Thyroid gland (tissue), 4 donors: Measurements from ENCODE around the gene SEMA3A. TPM values are rescaled to one million over a fixed set of nuclear protein-coding genes. Genes with fewer than 3 reads are reported as not detected.

ENCODE experiments used
- DNase-seq, 2 donors: peaks; one replicate each; pipeline ENCODE4 v3.0.0-alpha.2; 2019
- H3K27ac ChIP-seq, 3 donors: fragments of 200-600 bp; sonication (generic); 1 replicate in 2 of 3; 2 replicates in 1 of 3; pipeline ENCODE4 v1.5.1; 2016 to 2019; ENCODE audit warnings: mild to moderate bottlenecking in 1 of 3, moderate library complexity in 1 of 3
- H3K27me3 ChIP-seq: fragments of 200-600 bp; sonication (generic); one replicate; pipeline ENCODE4 v1.5.1; 2019
- H3K36me3 ChIP-seq, 2 donors: fragments of 200-600 bp; sonication (generic); one replicate each; pipeline ENCODE4 v1.5.1; 2016 to 2019
- H3K4me1 ChIP-seq, 2 donors: fragments of 200-600 bp; sonication (generic); one replicate each; pipeline ENCODE4 v1.5.1; 2017 to 2019
- H3K4me3 ChIP-seq, 3 donors: fragments of 200-600 bp; sonication (generic); replicated peaks in 1 of 3; 1 replicate in 2 of 3; 2 replicates in 1 of 3; pipeline ENCODE4 v1.5.1; 2016; ENCODE audit warnings: mild to moderate bottlenecking in 1 of 3
- H3K9me3 ChIP-seq: fragments of 200-600 bp; sonication (generic); one replicate; pipeline ENCODE4 v1.5.1; 2017
- POLR2A ChIP-seq, 2 donors: fragments of 450-650 bp; IDR thresholded peaks; one replicate each; pipeline ENCODE4 v1.6.1; 2017; ENCODE audit warnings: antibody characterized with exemption in 2 of 2, mild to moderate bottlenecking in 2 of 2, moderate library complexity in 1 of 2
- WGBS, 2 donors: methylation state at CpG; one replicate each; pipeline ENCODE4 v1.1.5; 2017; 5-methylcytosine and 5-hydroxymethylcytosine counted together
- intact Hi-C: fragments of 100-400 bp; cut with DNase I; formaldehyde crosslinking; loops from one replicate; pipeline ENCODE4 v1.15.1; 2023
- total RNA-seq, 4 donors: library from RNA; depleted of rRNA; stranded (reverse); fragments of >200 nt; gene quantifications; one replicate each; pipeline ENCODE4 v1.2.3, GENCODE V29; 2016
- TF ChIP-seq, protein P1 (sequence below), 6 experiments: fragments of 200-600 bp in 3 of 6; fragments of 450-650 bp in 3 of 6; sonication (generic) in 3 of 6; IDR thresholded peaks; one replicate each; pipeline ENCODE4 v1.5.1; 2016 to 2019; ENCODE audit warnings: antibody characterized with exemption in 6 of 6, mild to moderate bottlenecking in 2 of 6, inconsistent platforms in 1 of 6, moderate library complexity in 1 of 6

The SEMA3A gene
- total RNA-seq, 4 donors from 2014 or later = 6.5 to 18.0 (median 13.0) TPM

DNA sequence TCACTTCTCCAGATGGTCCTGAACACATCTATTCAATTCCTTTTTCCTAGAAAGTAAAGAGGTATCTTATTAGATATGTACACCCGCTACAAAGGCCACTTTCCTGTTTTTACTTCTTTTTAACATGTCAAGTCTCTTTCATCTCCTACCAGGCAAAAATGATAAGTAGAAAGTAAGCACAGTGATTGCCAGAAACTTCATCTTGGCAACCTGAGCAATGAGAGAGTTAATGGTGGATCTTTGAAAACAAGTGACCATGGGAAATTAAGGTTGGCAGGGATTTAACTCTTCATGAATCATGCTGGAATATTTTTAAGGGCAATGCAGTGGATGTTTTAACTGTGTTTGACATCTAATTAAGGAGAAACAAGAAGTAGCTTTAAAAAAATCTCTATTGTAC, 2.7 kb downstream of the SEMA3A start:
- 82 to 84% methylated on average over 1 of the region's 1 CpG for WGBS, 2 donors
- no peak for DNase-seq
- Histone ChIP-seq H3K4me1 (no peaks in the 10 kb centered on the region), H3K4me3 (peak overlapping the region in 1 of 3 donors; percentile 10), H3K36me3 (no peaks in the 10 kb centered on the region), H3K9me3 (no peaks in the 10 kb centered on the region), H3K27me3 (no peaks in the 10 kb centered on the region), H3K27ac (no peak overlapping the region)
- intact Hi-C loops = no loop called here
- TF ChIP-seq, protein P1, sequence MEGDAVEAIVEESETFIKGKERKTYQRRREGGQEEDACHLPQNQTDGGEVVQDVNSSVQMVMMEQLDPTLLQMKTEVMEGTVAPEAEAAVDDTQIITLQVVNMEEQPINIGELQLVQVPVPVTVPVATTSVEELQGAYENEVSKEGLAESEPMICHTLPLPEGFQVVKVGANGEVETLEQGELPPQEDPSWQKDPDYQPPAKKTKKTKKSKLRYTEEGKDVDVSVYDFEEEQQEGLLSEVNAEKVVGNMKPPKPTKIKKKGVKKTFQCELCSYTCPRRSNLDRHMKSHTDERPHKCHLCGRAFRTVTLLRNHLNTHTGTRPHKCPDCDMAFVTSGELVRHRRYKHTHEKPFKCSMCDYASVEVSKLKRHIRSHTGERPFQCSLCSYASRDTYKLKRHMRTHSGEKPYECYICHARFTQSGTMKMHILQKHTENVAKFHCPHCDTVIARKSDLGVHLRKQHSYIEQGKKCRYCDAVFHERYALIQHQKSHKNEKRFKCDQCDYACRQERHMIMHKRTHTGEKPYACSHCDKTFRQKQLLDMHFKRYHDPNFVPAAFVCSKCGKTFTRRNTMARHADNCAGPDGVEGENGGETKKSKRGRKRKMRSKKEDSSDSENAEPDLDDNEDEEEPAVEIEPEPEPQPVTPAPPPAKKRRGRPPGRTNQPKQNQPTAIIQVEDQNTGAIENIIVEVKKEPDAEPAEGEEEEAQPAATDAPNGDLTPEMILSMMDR (IDR thresholded peaks at IDR 0.05) = no peak
- TF ChIP-seq POLR2A (IDR thresholded peaks at IDR 0.05) = no peak

DNA sequence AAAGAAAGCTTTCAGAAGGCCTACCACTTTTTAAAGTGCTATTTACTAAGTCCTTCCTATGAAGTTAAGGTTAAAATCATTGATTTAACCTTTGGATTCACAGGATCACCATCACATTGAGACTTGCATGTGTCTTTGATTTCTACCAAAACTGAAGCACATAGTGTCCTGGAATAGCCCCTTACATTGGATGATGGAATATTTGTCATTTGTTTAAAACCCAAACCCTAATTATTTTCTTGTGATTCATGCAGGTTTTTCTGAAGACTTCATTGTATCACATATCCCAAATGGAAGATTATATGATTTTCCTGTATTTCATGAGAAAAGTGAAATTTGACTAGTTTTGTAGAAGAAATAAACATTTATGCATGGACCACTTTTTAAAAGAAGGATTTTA, 3.3 kb downstream of the SEMA3A start:
- Histone ChIP-seq H3K27me3 (no peaks in the 10 kb centered on the region), H3K27ac (no peak overlapping the region), H3K4me1 (no peaks in the 10 kb centered on the region), H3K9me3 (no peaks in the 10 kb centered on the region), H3K36me3 (no peaks in the 10 kb centered on the region), H3K4me3 (no peak overlapping the region)
- TF ChIP-seq POLR2A (IDR thresholded peaks at IDR 0.05) = no peak
- TF ChIP-seq, protein P1 (IDR thresholded peaks at IDR 0.05) = no peak
- intact Hi-C loops = no loop called here
- no peak for DNase-seq

DNA sequence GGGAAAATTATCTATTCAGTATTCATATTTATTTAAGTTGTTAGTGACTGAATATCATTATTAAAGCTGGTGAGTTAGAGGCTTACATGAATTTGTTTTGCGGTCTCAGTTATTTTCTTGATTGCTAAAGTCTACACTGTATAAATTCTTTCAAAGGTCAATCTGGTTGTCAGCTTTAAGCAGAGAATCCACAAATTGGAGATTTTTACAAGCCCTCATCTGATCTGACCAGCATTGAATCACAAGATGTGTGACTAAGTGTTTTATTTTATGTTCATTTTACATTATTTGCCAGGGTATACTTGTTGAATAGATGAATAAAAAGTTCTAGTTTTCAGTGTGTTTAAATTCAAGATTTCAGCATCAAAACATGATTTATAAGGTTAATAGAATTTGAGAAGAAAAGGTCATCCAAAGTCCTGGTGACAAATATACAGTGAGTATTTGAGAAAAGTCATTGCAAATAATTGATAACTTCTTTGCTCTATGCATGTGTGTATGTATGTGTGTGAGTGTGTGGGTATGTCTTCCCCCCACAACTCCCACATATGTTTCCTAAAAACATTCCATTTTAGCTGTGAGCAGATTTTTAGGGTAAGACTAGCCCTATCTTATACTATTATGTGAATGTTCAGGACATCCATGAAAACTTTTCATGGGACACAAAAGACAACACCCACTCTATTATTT, 4.4 kb downstream of the SEMA3A start:
- WGBS, 2 donors = 90% methylated on average over 1 of the region's 1 CpG
- Histone ChIP-seq H3K27ac (no peak overlapping the region), H3K4me1 (no peaks in the 10 kb centered on the region), H3K4me3 (no peak overlapping the region), H3K36me3 (no peaks in the 10 kb centered on the region), H3K9me3 (no peaks in the 10 kb centered on the region), H3K27me3 (no peaks in the 10 kb centered on the region)
- no peak for DNase-seq
- TF ChIP-seq, protein P1 (IDR thresholded peaks at IDR 0.05) = no peak
- TF ChIP-seq POLR2A (IDR thresholded peaks at IDR 0.05) = no peak
- intact Hi-C loops = no loop called here

DNA sequence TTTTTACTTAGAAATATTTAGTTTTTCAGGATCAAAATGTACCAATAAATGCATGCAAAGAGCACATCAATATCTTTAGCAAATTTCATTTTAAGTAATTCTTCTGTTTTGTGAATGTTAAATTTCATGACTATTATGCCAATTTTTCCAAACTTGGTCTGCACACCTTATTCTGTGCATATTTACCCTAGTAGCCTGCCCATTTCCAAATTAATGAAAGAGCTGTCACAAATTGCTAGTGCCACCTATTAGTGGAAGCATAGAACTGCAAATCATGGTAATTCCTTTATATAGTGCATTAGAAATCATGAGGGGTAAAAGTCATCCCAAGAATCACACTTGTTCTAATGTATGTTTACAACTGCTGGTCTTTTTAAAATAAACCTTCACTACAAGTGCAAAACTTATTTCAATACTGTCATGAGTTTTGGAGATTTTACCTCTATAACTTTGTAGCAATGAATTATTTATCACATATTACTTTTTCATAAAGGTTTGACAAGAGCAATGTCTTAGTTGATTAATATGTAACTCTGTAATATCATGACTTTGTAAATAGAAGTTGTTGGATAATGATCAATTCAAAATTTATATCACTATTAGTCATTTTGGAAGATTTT, 5.7 kb downstream of the SEMA3A start:
- intact Hi-C loops = no loop called here
- Histone ChIP-seq H3K27ac (no peak overlapping the region), H3K4me3 (no peak overlapping the region), H3K9me3 (no peaks in the 10 kb centered on the region), H3K27me3 (no peaks in the 10 kb centered on the region), H3K36me3 (no peaks in the 10 kb centered on the region), H3K4me1 (no peaks in the 10 kb centered on the region)
- no peak for DNase-seq
- TF ChIP-seq, protein P1 (IDR thresholded peaks at IDR 0.05) = peak in 2 of 6 experiments; percentile 15 to 30
- no peak for TF ChIP-seq POLR2A (IDR thresholded peaks at IDR 0.05)

DNA sequence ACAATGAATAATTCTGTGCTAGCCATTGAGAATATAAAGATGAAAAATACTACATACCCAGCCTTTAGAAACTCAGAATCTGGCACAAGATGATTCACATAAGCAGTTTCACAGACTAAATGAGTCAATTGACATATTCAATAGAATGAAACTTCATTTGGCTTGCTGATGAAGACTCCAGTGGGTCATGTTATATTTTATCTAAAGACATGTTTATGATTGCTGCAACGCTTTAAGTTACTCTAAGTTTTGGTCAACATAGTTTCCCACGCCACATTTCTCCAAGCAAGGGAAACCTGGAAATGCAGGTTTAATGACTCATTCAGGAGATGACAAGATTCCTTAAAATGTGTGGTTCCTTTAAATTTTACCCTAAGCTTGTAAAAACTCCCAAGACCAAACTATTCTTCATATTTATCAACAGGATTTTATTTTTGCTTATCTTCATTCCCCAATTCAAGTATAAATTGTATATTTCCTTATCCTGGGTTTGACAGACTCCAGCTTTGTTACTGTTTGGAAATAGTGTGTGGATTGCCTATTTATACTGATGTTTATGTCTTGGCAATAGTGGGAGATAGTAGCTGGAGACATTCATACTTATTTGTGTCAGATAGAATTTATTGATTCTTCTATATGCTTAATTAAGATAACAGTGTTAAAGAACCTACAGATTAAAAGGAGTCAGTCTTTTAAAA, 6.6 kb downstream of the SEMA3A start:
- H3K4me1 ChIP-seq = no peaks in the 10 kb centered on the region
- no peak overlapping the region for H3K27ac ChIP-seq
- H3K9me3 ChIP-seq = no peaks in the 10 kb centered on the region
- intact Hi-C loops = no loop called here
- WGBS, 2 donors = 94 to 97% methylated on average over 2 of the region's 2 CpGs
- H3K27me3 ChIP-seq = no peaks in the 10 kb centered on the region
- no peak for DNase-seq
- H3K36me3 ChIP-seq = no peaks in the 10 kb centered on the region
- no peak for TF ChIP-seq POLR2A (IDR thresholded peaks at IDR 0.05)
- TF ChIP-seq, protein P1 (IDR thresholded peaks at IDR 0.05) = no peak
- no peak overlapping the region for H3K4me3 ChIP-seq
